Measurements from ENCODE around the gene DNAJC27. TPM values are rescaled to one million over a fixed set of nuclear protein-coding genes. Genes with fewer than 3 reads are reported as not detected.
A peak's percentile ranks its signal among the peaks of the same experiment; 100 is the strongest.

DNAJC27 gene
- total RNA-seq, 2 donors from 2014 or later = 15.7 to 19.2 TPM

GRCh38 chr2:24957976-24958375 lies 13.8 kb downstream of the DNAJC27 start:
- no peak for ATAC-seq
- no peaks in the 10 kb centered on the region for H3K27me3 Mint-ChIP-seq
- no peak overlapping the region for H3K27ac Mint-ChIP-seq
- no peak overlapping the region for H3K4me3 Mint-ChIP-seq
- peaks cover 22% of the 10 kb centered on the region for H3K4me1 Mint-ChIP-seq
- H3K36me3 Mint-ChIP-seq (ENCODE audit: low read depth) = peaks cover 30% of the 10 kb centered on the region
- H3K9me3 ChIP-seq (ENCODE audit: control insufficient read depth, low read length, poor library complexity, severe bottlenecking) = peaks cover 6% of the 10 kb centered on the region
- DNase-seq = no peak

GRCh38 chr2:24957221-24957620 lies 14.5 kb downstream of the DNAJC27 start:
- DNase-seq (no peak), ATAC-seq (no peak)
- Mint-ChIP-seq H3K4me3 (no peak overlapping the region), H3K27ac (no peak overlapping the region), H3K27me3 (no peaks in the 10 kb centered on the region), H3K4me1 (peaks cover 20% of the 10 kb centered on the region), H3K36me3 (ENCODE audit: low read depth) (peaks cover 29% of the 10 kb centered on the region)
- H3K9me3 ChIP-seq (ENCODE audit: control insufficient read depth, low read length, poor library complexity, severe bottlenecking) = peaks cover 6% of the 10 kb centered on the region

GRCh38 chr2:24955921-24956320 lies 15.8 kb downstream of the DNAJC27 start:
- Mint-ChIP-seq H3K27ac (no peak overlapping the region), H3K4me1 (peaks cover 18% of the 10 kb centered on the region), H3K36me3 (ENCODE audit: low read depth) (peaks cover 23% of the 10 kb centered on the region), H3K4me3 (no peak overlapping the region), H3K27me3 (no peaks in the 10 kb centered on the region)
- DNase-seq (no peak), ATAC-seq (no peak)
- peaks cover 6% of the 10 kb centered on the region for H3K9me3 ChIP-seq (ENCODE audit: control insufficient read depth, low read length, poor library complexity, severe bottlenecking)

GRCh38 chr2:24955232-24955631 lies 16.5 kb downstream of the DNAJC27 start:
- peaks cover 13% of the 10 kb centered on the region for H3K4me1 Mint-ChIP-seq
- H3K36me3 Mint-ChIP-seq (ENCODE audit: low read depth) = peaks cover 23% of the 10 kb centered on the region
- H3K9me3 ChIP-seq (ENCODE audit: control insufficient read depth, low read length, poor library complexity, severe bottlenecking) = peaks cover 6% of the 10 kb centered on the region
- peak overlapping the region; percentile 8 for H3K27ac Mint-ChIP-seq
- no peak overlapping the region for H3K4me3 Mint-ChIP-seq
- no peaks in the 10 kb centered on the region for H3K27me3 Mint-ChIP-seq
- no peak for ATAC-seq
- DNase-seq = no peak

GRCh38 chr2:24950102-24950501 lies 21.7 kb downstream of the DNAJC27 start:
- peaks cover 3% of the 10 kb centered on the region for H3K4me1 Mint-ChIP-seq
- H3K27ac Mint-ChIP-seq = no peak overlapping the region
- no peak for ATAC-seq
- no peak for DNase-seq
- peaks cover 13% of the 10 kb centered on the region for H3K36me3 Mint-ChIP-seq (ENCODE audit: low read depth)
- H3K27me3 Mint-ChIP-seq = no peaks in the 10 kb centered on the region
- H3K4me3 Mint-ChIP-seq = no peak overlapping the region
- H3K9me3 ChIP-seq (ENCODE audit: control insufficient read depth, low read length, poor library complexity, severe bottlenecking) = peaks cover 2% of the 10 kb centered on the region

GRCh38 chr2:24948506-24948905 lies 23.2 kb downstream of the DNAJC27 start:
- Mint-ChIP-seq H3K4me3 (no peak overlapping the region), H3K27ac (peak overlapping the region; percentile 62), H3K27me3 (no peaks in the 10 kb centered on the region), H3K4me1 (no peaks in the 10 kb centered on the region), H3K36me3 (ENCODE audit: low read depth) (peaks cover 13% of the 10 kb centered on the region)
- no peaks in the 10 kb centered on the region for H3K9me3 ChIP-seq (ENCODE audit: control insufficient read depth, low read length, poor library complexity, severe bottlenecking)
- no peak for DNase-seq
- ATAC-seq = no peak

GRCh38 chr2:24947561-24948157 lies 24.1 kb downstream of the DNAJC27 start:
- Mint-ChIP-seq H3K4me1 (no peaks in the 10 kb centered on the region), H3K4me3 (no peak overlapping the region), H3K27me3 (no peaks in the 10 kb centered on the region), H3K36me3 (ENCODE audit: low read depth) (peaks cover 10% of the 10 kb centered on the region), H3K27ac (peak overlapping the region; percentile 62)
- DNase-seq (no peak), ATAC-seq (no peak)
- H3K9me3 ChIP-seq (ENCODE audit: control insufficient read depth, low read length, poor library complexity, severe bottlenecking) = no peaks in the 10 kb centered on the region

GRCh38 chr2:24945907-24946306 lies 25.8 kb downstream of the DNAJC27 start:
- H3K9me3 ChIP-seq (ENCODE audit: control insufficient read depth, low read length, poor library complexity, severe bottlenecking) = no peaks in the 10 kb centered on the region
- Mint-ChIP-seq H3K4me3 (no peak overlapping the region), H3K27ac (peak overlapping the region; percentile 2), H3K4me1 (no peaks in the 10 kb centered on the region), H3K27me3 (no peaks in the 10 kb centered on the region), H3K36me3 (ENCODE audit: low read depth) (peaks cover 10% of the 10 kb centered on the region)
- ATAC-seq = no peak
- no peak for DNase-seq

GRCh38 chr2:24943427-24944053 lies 28.2 kb downstream of the DNAJC27 start:
- Mint-ChIP-seq H3K27me3 (peaks cover 6% of the 10 kb centered on the region), H3K27ac (peak overlapping the region; percentile 14), H3K36me3 (ENCODE audit: low read depth) (peaks cover 8% of the 10 kb centered on the region), H3K4me3 (no peak overlapping the region), H3K4me1 (no peaks in the 10 kb centered on the region)
- DNase-seq (no peak), ATAC-seq (no peak)
- H3K9me3 ChIP-seq (ENCODE audit: control insufficient read depth, low read length, poor library complexity, severe bottlenecking) = no peaks in the 10 kb centered on the region

- Mint-ChIP-seq H3K27me3 (peaks cover 6% of the 10 kb centered on the region), H3K36me3 (ENCODE audit: low read depth) (no peaks in the 10 kb centered on the region), H3K4me1 (no peaks in the 10 kb centered on the region), H3K4me3 (no peak overlapping the region), H3K27ac (no peak overlapping the region)
- DNase-seq (no peak), ATAC-seq (no peak)
- H3K9me3 ChIP-seq (ENCODE audit: control insufficient read depth, low read length, poor library complexity, severe bottlenecking) = no peaks in the 10 kb centered on the region
These were observed 32.4 kb downstream of the DNAJC27 start for GRCh38 chr2:24939353-24939752.

- DNase-seq (no peak), ATAC-seq (no peak)
- Mint-ChIP-seq H3K27ac (no peak overlapping the region), H3K4me3 (no peak overlapping the region), H3K36me3 (ENCODE audit: low read depth) (no peaks in the 10 kb centered on the region), H3K27me3 (peaks cover 6% of the 10 kb centered on the region), H3K4me1 (no peaks in the 10 kb centered on the region)
- H3K9me3 ChIP-seq (ENCODE audit: control insufficient read depth, low read length, poor library complexity, severe bottlenecking) = no peaks in the 10 kb centered on the region
These were observed 34.5 kb downstream of the DNAJC27 start for GRCh38 chr2:24937236-24937635.

- DNase-seq (no peak), ATAC-seq (no peak)
- Mint-ChIP-seq H3K4me1 (no peaks in the 10 kb centered on the region), H3K27ac (no peak overlapping the region), H3K4me3 (no peak overlapping the region), H3K27me3 (peaks cover 4% of the 10 kb centered on the region), H3K36me3 (ENCODE audit: low read depth) (no peaks in the 10 kb centered on the region)
- H3K9me3 ChIP-seq (ENCODE audit: control insufficient read depth, low read length, poor library complexity, severe bottlenecking) = no peaks in the 10 kb centered on the region
These were observed 36.6 kb downstream of the DNAJC27 start for GRCh38 chr2:24935145-24935544.

- H3K36me3 Mint-ChIP-seq (ENCODE audit: low read depth) = no peaks in the 10 kb centered on the region
- H3K27ac Mint-ChIP-seq = no peak overlapping the region
These were observed 39.0 kb downstream of the DNAJC27 start for GRCh38 chr2:24932715-24933114.

GRCh38 chr2:24930768-24931167 lies 41.0 kb downstream of the DNAJC27 start:
- no peak overlapping the region for H3K4me3 Mint-ChIP-seq
- H3K27me3 Mint-ChIP-seq = no peaks in the 10 kb centered on the region
- no peaks in the 10 kb centered on the region for H3K4me1 Mint-ChIP-seq
- H3K27ac Mint-ChIP-seq = no peak overlapping the region
- H3K9me3 ChIP-seq (ENCODE audit: control insufficient read depth, low read length, poor library complexity, severe bottlenecking) = no peaks in the 10 kb centered on the region
- no peaks in the 10 kb centered on the region for H3K36me3 Mint-ChIP-seq (ENCODE audit: low read depth)
- DNase-seq (no peak), ATAC-seq (no peak)

More at GRCh38 chr2:24932715-24933114, 39.0 kb downstream of the DNAJC27 start:
- no peak for ATAC-seq
- no peak for DNase-seq
- Mint-ChIP-seq H3K4me1 (no peaks in the 10 kb centered on the region), H3K27me3 (no peaks in the 10 kb centered on the region), H3K4me3 (no peak overlapping the region)
- H3K9me3 ChIP-seq (ENCODE audit: control insufficient read depth, low read length, poor library complexity, severe bottlenecking) = no peaks in the 10 kb centered on the region
